HG02938 (cell line): Measurements from ENCODE around the gene GPR83.
"Not testable (repeated sequence)": the region's sequence is repeated elsewhere in the genome, so short reads cannot be mapped to it uniquely, and the experiment has no call there.

Experiments used
- ATAC-seq: cut with Tn5 transposase; IDR thresholded peaks from one replicate; pipeline ENCODE4 v1.9.1; 2021; ENCODE audit warnings: mild to moderate bottlenecking, moderate library complexity; ENCODE audit not compliant: unreplicated experiment

The GPR83 gene

GRCh38 chr11:94376841-94377240 lies 24.4 kb downstream of the GPR83 start:
- no peak for ATAC-seq

GRCh38 chr11:94370576-94370975 lies 30.6 kb downstream of the GPR83 start:
- ATAC-seq = not testable (repeated sequence)

- ATAC-seq = not testable (repeated sequence)
Measured at GRCh38 chr11:94350850-94351563, 50.2 kb downstream of the GPR83 start.

GRCh38 chr11:94346311-94346710 lies 54.9 kb downstream of the GPR83 start:
- not testable (repeated sequence) for ATAC-seq

- no peak for ATAC-seq
Measured at GRCh38 chr11:94343495-94343894, 57.7 kb downstream of the GPR83 start.

- ATAC-seq = no peak
Measured at GRCh38 chr11:94342250-94342649, 59.0 kb downstream of the GPR83 start.

- ATAC-seq = no peak
Measured at GRCh38 chr11:94338651-94339050, 62.6 kb downstream of the GPR83 start.

GRCh38 chr11:94336033-94336432 lies 65.2 kb downstream of the GPR83 start:
- no peak for ATAC-seq

- ATAC-seq = no peak
Measured at GRCh38 chr11:94332814-94333213, 68.4 kb downstream of the GPR83 start.

- ATAC-seq = no peak
Measured at GRCh38 chr11:94330789-94331188, 70.4 kb downstream of the GPR83 start.

- ATAC-seq = no peak
Measured at GRCh38 chr11:94329501-94329900, 71.7 kb downstream of the GPR83 start.

- ATAC-seq = no peak
Measured at GRCh38 chr11:94328587-94329080, 72.6 kb downstream of the GPR83 start.
